Activated CD4-positive, CD25-positive, alpha-beta regulatory T cell (primary cell): ENCODE results near the gene CD300C.
A peak's percentile ranks its signal among the peaks of the same experiment; 100 is the strongest.
"Not testable (repeated sequence)": the region's sequence is repeated elsewhere in the genome, so short reads cannot be mapped to it uniquely, and the experiment has no call there.

Source experiments
- DNase-seq, 4 experiments: peaks; one replicate each; lab custom pipeline; 2025; lab: John Stamatoyannopoulos, UW

The CD300C gene

GRCh38 chr17:74512624-74513091 is 33.3 kb downstream of the CD300C start:
- no peak for DNase-seq

- no peak for DNase-seq
Measured at GRCh38 chr17:74512036-74512435, 33.9 kb downstream of the CD300C start.

GRCh38 chr17:74508156-74508555 is 37.8 kb downstream of the CD300C start:
- no peak for DNase-seq

GRCh38 chr17:74503949-74504348 is 42.0 kb downstream of the CD300C start:
- DNase-seq, result not testable (repeated sequence)

- no peak for DNase-seq
Measured at GRCh38 chr17:74502861-74503260, 43.1 kb downstream of the CD300C start.

GRCh38 chr17:74499992-74500391 is 45.9 kb downstream of the CD300C start:
- no peak for DNase-seq

GRCh38 chr17:74497471-74497870 is 48.4 kb downstream of the CD300C start:
- no peak for DNase-seq

GRCh38 chr17:74493331-74493833 is 52.5 kb downstream of the CD300C start:
- DNase-seq, result peak in 1 of 4 experiments; percentile 44

GRCh38 chr17:74491626-74492025 is 54.3 kb downstream of the CD300C start:
- no peak for DNase-seq
